Neural progenitor cell (in vitro differentiated cells): Measurements from ENCODE around the gene HPCA.

Experiments used
- CTCF ChIP-seq: fragments of 200-600 bp; sonication (generic); IDR thresholded peaks from 2 replicates; pipeline ENCODE4 v1.5.1; 2017; ENCODE audit warnings: antibody characterized with exemption, mild to moderate bottlenecking
- EZH2 ChIP-seq: fragments of 200-600 bp; sonication (generic); IDR thresholded peaks from 2 replicates; pipeline ENCODE4 v1.6.1; 2017; ENCODE audit warnings: antibody characterized with exemption, mild to moderate bottlenecking, moderate library complexity
- EZH2phosphoT487 ChIP-seq: fragments of 200-600 bp; sonication (generic); IDR thresholded peaks from 2 replicates; pipeline ENCODE4 v1.6.1; 2017; ENCODE audit warnings: antibody characterized with exemption

GRCh38 chr1:32939655-32940371 is 53.5 kb downstream of the HPCA start:
- no peak for TF ChIP-seq CTCF
- no peak for TF ChIP-seq EZH2phosphoT487
- TF ChIP-seq EZH2, result no peak
